Heart left ventricle (tissue), 16 donors: Measurements from ENCODE around the gene ABTB2. TPM values are rescaled to one million over a fixed set of nuclear protein-coding genes. Genes with fewer than 3 reads are reported as not detected.

Experiments
- ATAC-seq, 4 donors: fragments of 200-7000 bp; cut with Tn5 transposase; one replicate each; pipeline ENCODE4 v1.9.1; 2020 to 2022; ENCODE audit warnings: moderate library complexity in 4 of 4, mild to moderate bottlenecking in 3 of 4, moderate number of reproducible peaks in 1 of 4
- DNase-seq, 5 donors: peaks; one replicate each; pipeline ENCODE4 v3.0.0-alpha.2; 2020
- H3K27ac ChIP-seq, 12 donors: fragments of 200-600 bp; sonication (generic) in 4 of 12; one replicate each; pipeline versions ENCODE4 v1.5.0 to v1.8.0; 2016 to 2022; ENCODE audit warnings: mild to moderate bottlenecking in 2 of 12
- H3K27me3 ChIP-seq, 9 donors: fragments of 200-600 bp; sonication (generic) in 2 of 9; one replicate each; pipeline versions ENCODE4 v1.5.1 to v1.8.0; 2016 to 2022; ENCODE audit warnings: mild to moderate bottlenecking in 3 of 9
- H3K36me3 ChIP-seq, 9 donors: fragments of 200-600 bp; sonication (generic) in 2 of 9; one replicate each; pipeline versions ENCODE4 v1.5.0 to v1.8.0; 2018 to 2022; ENCODE audit warnings: mild to moderate bottlenecking in 2 of 9
- H3K4me1 ChIP-seq, 12 donors: fragments of 200-600 bp; sonication (generic) in 4 of 12; one replicate each; pipeline versions ENCODE4 v1.5.0 to v1.8.0; 2016 to 2022; ENCODE audit warnings: mild to moderate bottlenecking in 3 of 12
- H3K4me3 ChIP-seq, 12 donors: fragments of 200-600 bp; sonication (generic) in 4 of 12; one replicate each; pipeline versions ENCODE4 v1.5.0 to v1.8.0; 2017 to 2022; ENCODE audit warnings: mild to moderate bottlenecking in 9 of 12, moderate library complexity in 4 of 12
- H3K9me3 ChIP-seq, 12 donors: fragments of 200-600 bp; sonication (generic) in 4 of 12; one replicate each; pipeline versions ENCODE4 v1.5.0 to v1.8.0; 2016 to 2022; ENCODE audit warnings: mild to moderate bottlenecking in 1 of 12
- CTCF ChIP-seq, 12 donors: fragments of 200-600 bp; sonication (generic) in 4 of 12; IDR thresholded peaks; one replicate each; pipeline versions ENCODE4 v1.5.0 to v1.8.0; 2018 to 2022; ENCODE audit warnings: antibody characterized with exemption in 12 of 12, mild to moderate bottlenecking in 5 of 12
- POLR2A ChIP-seq, 2 donors: fragments of 450-650 bp; IDR thresholded peaks; one replicate each; pipeline ENCODE4 v1.6.1; 2017; ENCODE audit warnings: antibody characterized with exemption in 2 of 2, mild to moderate bottlenecking in 2 of 2, moderate library complexity in 2 of 2
- WGBS, 4 donors: extraction: QIAGEN DNeasy Blood & Tissue Kit in 2 of 4; methylation state at CpG; one replicate each; pipeline versions ENCODE4 v1.1.5 to v1.1.7; 2013 to 2018; 5-methylcytosine and 5-hydroxymethylcytosine counted together
- intact Hi-C, 10 donors: fragments of 100-400 bp; cut with DNase I; formaldehyde crosslinking; loops; one replicate each; pipeline versions ENCODE4 v1.11.1 to v1.14.2; 2022
- long read RNA-seq, 3 donors: library from polyadenylated mRNA; unstranded; transcript quantifications; one replicate each; pipeline ENCODE4 v2.0.0, GENCODE V29; 2020 to 2021
- polyA plus RNA-seq, 2 donors: library from polyadenylated mRNA; stranded (reverse); fragments of 200-250 nt; gene quantifications; one replicate each; pipeline ENCODE4 v1.2.3, GENCODE V29; 2013
- total RNA-seq, 9 donors: library from RNA; depleted of rRNA in 2 of 9; stranded (reverse); fragments of >200 nt in 2 of 9; fragmentation: NEBNext Ultra II Directional in 3 of 9; extraction: Animal tissue kit (Norgen Biotek cat#: 25700) in 3 of 9; gene quantifications; one replicate each; pipeline versions ENCODE4 v1.1.0 to v1.2.4, GENCODE V29; 2016 to 2023
- donor health status: ischemic (EF 13 %, LVEDD 7.1; RV severe dilation, severe dysfunction).
- donor health status: healthy with polysubstance abuse.
- donor health status: DM: no; HTN: yes; CAD: no.
- donor health status: DM: no; HTN: no; CAD: no.
- donor health status: ischemic (EF 25% LVEDD 6.9; RV normal size, moderate dysfunction).
- donor health status: ischemic (EF 25% LVEDD 5.7; RV mildly dilated, moderate dysfunction).
- donor health status: healthy.
- donor health status: DM: yes; HTN: yes; CAD: no.
- donor health status: ischemic (EF 35%, LVEDD 5.7; RV mildly dilated, moderate dysfunction).
- donor health status: nonischemic (EF 11% LVEDD 7.7; RV severe dilation, severe dysfunction).
- donor health status: DM: yes; HTN: yes; CAD: no.
- donor health status: PGD.
- donor health status: ischemic (EF 29% LVEDD 5.4; RV normal size, mild dysfunction).
- donor health status: nonischemic (EF 23%, LVEDD 6.1; RV moderate dilation, normal function).

The ABTB2 gene
- 10 to 100 TPM in 6 of 9 donors, 1 to 10 TPM in 3; 9.0 to 26.3 (median 12.5) TPM for total RNA-seq
- 10 to 100 TPM in 1 of 2 donors, 1 to 10 TPM in 1; 3.3 to 27.1 TPM for polyA plus RNA-seq
- long read RNA-seq, donor 1, partial matches to known transcripts, result 9 of 10 reads
- long read RNA-seq, donor 1, other reads (novel, unspliced or antisense), result 1 of 10 reads
- long read RNA-seq, donor 2, full-length matches to known transcripts, result 4 of 12 reads
- long read RNA-seq, donor 2, partial matches to known transcripts, result 6 of 12 reads
- long read RNA-seq, donor 2, other reads (novel, unspliced or antisense), result 2 of 12 reads
- long read RNA-seq, donor 3, full-length matches to known transcripts, result 3 of 16 reads
- long read RNA-seq, donor 3, partial matches to known transcripts, result 11 of 16 reads
- long read RNA-seq, donor 3, other reads (novel, unspliced or antisense), result 2 of 16 reads

- peaks cover 0 to 44% (median 30%) of the 10 kb centered on the region in 12 donors for H3K4me1 ChIP-seq
- WGBS, 4 donors, result 0 to 1% (median 0%) methylated on average over 25 to 57 of the region's 57 CpGs
Observed at GRCh38 chr11:34357701-34358257, at the start of gene ABTB2. Gene ABTB2, minus strand, starts transcription at chr11:34358010.

GRCh38 chr11:34407121-34407813 is 49.5 kb upstream of the ABTB2 start:
- H3K36me3 ChIP-seq, result no peaks in the 10 kb centered on the region
- H3K4me1 ChIP-seq, result peaks cover 0 to 5% (median 0%) of the 10 kb centered on the region in 12 donors
- peaks cover 0 to 2% (median 0%) of the 10 kb centered on the region in 12 donors for H3K9me3 ChIP-seq
- ATAC-seq (no peak), DNase-seq (no peak)
- WGBS, 4 donors, result 43 to 54% (median 52%) methylated on average over 2 of the region's 2 CpGs
- H3K27me3 ChIP-seq, result peaks cover 0 to 10% (median 0%) of the 10 kb centered on the region in 9 donors
- H3K4me3 ChIP-seq, result no peak overlapping the region
- H3K27ac ChIP-seq, result no peak overlapping the region
- TF ChIP-seq POLR2A (IDR thresholded peaks at IDR 0.05) (no peak), CTCF (IDR thresholded peaks at IDR 0.05) (no peak)
- intact Hi-C loops, result no loop called here

More at GRCh38 chr11:34357701-34358257, at the start of gene ABTB2:
- H3K27ac ChIP-seq, result peak within 1 kb of the TSS; percentile 62 to 89 (median 79)
- intact Hi-C loops, result loop anchor here (1.0 to 10.0 kb wide), 16 partner anchors 45 to 503 kb away; partner anchors contain the start of genes NAT10 (in 2 of the 10) and CAPRIN1 (in 1 of the 10)
- no peaks in the 10 kb centered on the region for H3K9me3 ChIP-seq
- H3K36me3 ChIP-seq, result no peaks in the 10 kb centered on the region
- H3K4me3 ChIP-seq, result peak within 1 kb of the TSS; percentile 42 to 84 (median 64)
- ATAC-seq (peak; percentile 93 to 96 (median 95)), DNase-seq (peak; percentile 98 to 99 (median 98))
- peaks cover 0 to 22% (median 6%) of the 10 kb centered on the region in 9 donors for H3K27me3 ChIP-seq
- TF ChIP-seq CTCF (IDR thresholded peaks at IDR 0.05) (no peak), POLR2A (IDR thresholded peaks at IDR 0.05) (peak; percentile 76 to 99)

DNA sequence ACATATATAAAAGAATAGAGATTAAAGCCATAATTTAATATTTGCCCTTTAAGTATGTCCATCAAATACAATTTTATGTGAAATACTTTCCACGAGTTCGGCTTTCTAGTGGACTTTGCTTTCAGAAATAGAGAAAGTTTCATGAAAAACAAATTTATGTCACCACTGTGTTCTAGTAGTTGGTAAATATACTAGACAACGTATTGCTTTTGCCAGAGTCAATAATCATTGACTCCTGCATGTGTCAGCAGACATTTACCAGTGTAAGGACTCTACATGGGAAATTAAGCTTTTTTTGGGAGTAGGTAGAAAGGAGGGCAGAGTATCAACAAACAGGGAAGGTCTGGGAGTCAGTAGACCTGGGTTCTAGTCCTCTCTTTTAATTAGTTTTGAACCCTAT is 48.6 kb upstream of the ABTB2 start:
- no peak for DNase-seq
- Histone ChIP-seq H3K27ac (no peak overlapping the region), H3K4me1 (peaks cover 0 to 5% (median 0%) of the 10 kb centered on the region in 12 donors), H3K4me3 (no peak overlapping the region), H3K27me3 (peaks cover 0 to 10% (median 0%) of the 10 kb centered on the region in 9 donors), H3K36me3 (no peaks in the 10 kb centered on the region), H3K9me3 (no peaks in the 10 kb centered on the region)
- intact Hi-C loops, result no loop called here
- WGBS, 4 donors, result 83 to 85% (median 84%) methylated on average over 3 of the region's 3 CpGs
- no peak for ATAC-seq
- TF ChIP-seq POLR2A (IDR thresholded peaks at IDR 0.05) (no peak), CTCF (IDR thresholded peaks at IDR 0.05) (no peak)
